HL-60/S4 (cell line): ENCODE data around the gene PLEKHJ1.

Source experiments
- in situ Hi-C: fragments of 300-500 bp; cut with MboI; formaldehyde crosslinking; loops from 2 replicates; pipeline ENCODE4 v1.14.3; 2022; ENCODE audit warnings: low sequenced_read_pairs

PLEKHJ1 gene

DNA sequence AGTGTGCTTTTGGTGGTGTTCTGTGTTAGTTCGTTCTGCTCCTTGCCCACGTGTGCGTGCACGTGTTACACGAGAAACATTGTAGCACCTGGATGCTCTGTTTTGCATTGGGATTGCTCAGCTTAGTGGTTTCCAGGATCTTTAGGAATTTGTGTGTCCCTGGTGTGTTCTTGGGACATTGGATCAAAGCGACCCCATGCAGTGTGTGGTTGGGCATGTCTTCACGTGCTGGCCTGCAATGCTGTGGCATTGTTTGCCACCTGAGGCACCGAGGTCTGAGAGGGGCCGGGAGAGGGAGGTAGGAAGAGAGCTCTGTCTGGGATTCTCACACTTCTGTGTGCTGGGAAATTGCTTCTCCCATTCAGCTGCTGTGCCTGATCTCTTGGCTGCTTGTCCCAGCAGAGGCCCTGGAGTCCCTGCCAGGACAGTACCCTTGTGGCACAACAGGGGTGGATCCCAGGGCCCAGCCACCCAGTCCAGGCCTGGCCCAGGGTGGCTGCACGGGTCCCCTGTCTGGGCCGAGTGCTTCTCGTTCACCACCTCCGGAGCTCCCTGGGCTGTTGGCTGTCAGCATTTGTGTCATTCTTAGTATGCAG lies 11.3 kb downstream of the PLEKHJ1 start:
- in situ Hi-C loops, result no loop called here

DNA sequence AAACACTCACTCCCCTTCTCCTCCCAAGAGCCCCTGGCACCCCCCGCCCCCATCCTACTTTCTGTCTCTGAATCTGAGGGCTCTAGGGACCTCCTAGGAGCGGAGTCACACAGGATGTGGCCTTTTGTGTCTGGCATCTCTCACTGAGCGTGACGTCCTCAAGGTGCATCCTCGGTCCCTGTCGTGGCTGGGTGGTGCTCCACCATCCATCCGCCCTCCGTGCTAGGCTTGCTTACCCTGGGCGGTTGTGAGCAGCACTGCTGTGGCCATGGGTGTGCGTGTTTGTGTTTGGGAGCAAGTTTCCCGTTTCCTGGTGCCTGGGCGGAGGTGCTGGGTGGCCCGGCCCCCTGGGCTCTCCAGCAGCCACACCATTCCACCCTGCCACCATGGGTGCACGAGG lies 12.2 kb downstream of the PLEKHJ1 start:
- in situ Hi-C loops, result no loop called here

DNA sequence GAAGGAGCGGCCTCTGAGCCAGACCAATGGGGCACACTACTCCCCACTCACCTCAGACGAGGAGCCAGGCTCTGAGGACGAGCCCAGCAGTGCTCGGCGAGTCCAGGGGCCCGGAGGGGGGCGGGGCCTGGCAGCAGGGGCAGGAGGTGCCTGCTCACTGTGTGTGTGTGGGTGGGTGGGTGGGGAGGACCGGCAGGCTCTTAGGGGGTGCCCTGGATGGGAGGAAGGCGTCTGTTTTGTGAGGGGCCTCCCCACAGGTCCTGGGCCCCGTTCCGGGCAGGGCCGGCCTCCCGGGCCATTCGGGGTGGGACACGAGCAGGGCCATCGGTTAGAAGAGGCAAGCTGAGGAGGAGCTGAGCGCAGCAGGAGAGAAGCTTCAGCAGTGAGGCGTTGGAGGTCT lies 12.7 kb downstream of the PLEKHJ1 start:
- in situ Hi-C loops, result no loop called here

DNA sequence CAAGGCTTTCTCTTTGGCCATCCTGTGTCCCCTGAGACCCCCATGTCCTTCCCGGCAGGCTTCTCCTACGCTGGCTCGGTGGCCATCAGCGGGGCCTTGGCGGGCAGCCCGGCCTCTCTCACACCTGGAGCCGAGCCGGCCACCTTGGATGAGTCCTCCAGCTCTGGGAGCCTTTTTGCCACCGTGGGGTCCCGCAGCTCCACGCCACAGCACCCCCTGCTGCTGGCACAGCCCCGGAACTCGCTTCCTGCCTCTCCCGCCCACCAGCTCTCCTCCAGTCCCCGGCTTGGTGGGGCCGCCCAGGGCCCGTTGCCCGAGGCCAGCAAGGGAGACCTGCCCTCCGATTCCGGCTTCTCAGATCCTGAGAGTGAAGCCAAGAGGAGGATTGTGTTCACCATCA lies 14.2 kb downstream of the PLEKHJ1 start:
- in situ Hi-C loops, result no loop called here

DNA sequence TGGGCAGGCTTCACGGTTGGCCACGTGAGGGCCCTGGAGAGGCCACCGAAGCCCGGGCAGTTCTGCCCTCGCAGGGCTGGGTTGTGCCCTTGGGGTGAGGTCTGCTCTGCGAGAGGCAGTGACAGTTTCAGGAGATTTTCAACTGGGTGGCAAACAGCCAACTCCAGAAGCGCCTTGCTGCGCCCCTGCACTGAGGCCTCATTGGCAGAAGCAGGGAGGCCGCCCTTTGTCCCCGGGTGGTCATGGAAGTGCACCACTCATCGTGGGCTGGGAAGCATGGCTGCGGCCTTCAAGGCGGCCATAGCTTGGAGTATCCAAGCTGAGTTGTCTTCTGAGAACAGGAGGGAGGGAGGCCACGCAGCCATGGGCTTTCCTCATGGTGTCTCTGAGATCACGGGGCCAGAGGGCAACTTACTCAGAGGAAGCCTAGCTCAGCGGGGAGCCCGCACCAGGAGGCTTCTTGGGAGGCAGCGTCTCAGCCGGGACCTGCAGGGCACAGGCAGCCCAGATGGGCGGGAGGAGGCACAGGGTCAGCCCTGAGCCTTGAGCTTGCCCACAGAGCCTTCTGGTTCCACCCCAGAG lies 14.8 kb downstream of the PLEKHJ1 start:
- in situ Hi-C loops, result no loop called here

DNA sequence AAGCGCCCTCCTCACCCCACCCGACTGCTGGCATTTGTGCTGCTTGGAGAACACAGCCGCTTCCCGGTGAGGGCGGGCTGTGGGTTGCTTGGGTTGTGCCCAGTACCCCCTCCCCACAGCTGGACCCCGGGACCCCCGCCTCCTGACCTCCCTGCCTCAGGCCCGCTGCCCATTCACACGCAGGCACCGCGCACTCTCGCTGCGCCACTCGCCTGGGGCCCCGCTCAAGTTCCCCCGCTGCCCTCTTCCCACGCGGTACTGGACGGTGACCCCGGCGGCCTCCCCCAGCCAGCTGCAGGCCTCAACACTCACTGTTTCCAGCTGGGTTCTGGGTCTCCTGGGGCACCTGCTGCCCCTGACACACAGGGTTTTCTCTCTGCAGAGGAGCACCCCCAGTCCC lies 16.4 kb downstream of the PLEKHJ1 start:
- in situ Hi-C loops, result no loop called here

DNA sequence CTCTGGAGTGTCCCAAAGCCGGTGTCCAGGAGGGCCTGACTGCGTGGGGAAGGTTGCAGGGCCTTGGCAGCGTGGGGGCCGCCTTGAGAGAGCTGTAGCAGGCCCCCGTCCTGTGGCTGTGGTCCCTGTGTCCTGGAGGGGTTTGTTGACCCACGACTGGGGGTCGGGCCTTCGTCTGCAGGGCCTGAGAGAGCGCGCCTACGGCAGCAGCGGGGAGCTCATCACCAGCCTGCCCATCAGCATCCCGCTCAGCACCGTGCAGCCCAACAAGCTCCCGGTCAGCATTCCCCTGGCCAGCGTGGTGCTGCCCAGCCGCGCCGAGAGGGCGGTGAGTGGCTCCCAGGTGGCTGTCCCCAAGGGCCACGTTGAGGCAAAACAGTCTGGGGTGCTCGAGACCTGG lies 18.5 kb downstream of the PLEKHJ1 start:
- in situ Hi-C loops, result no loop called here

DNA sequence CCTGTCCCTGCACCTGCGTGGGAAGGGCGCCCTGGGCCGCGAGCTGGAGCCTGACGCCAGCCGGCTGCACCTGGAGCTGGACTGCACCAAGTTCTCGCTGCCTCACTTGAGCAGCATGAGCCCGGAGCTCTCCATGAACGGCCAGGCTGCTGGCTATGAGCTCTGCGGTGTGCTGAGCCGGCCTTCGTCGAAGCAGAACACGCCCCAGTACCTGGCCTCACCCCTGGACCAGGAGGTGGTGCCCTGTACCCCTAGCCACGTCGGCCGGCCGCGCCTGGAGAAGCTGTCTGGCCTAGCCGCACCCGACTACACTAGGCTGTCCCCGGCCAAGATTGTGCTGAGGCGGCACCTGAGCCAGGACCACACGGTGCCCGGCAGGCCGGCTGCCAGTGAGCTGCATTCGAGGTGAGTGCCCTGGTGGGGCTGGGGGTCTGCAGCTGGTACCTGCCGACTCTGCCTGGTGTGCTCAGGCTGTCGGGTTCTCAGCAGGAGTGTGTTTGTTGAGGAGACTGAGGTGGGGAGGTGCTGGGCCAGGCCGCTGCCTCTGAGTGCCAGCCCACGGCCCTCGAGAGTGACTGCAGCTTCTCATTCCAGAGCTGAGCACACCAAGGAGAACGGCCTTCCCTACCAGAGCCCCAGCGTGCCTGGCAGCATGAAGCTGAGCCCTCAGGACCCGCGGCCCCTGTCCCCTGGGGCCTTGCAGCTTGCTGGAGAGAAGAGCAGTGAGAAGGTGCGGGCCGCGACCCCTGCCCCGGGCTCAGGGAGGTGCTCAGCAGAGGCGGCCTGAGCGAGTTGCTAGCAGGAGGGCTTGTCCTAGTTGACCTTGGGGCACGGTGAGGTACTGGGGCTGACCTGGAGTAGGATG lies 19.5 kb downstream of the PLEKHJ1 start:
- in situ Hi-C loops, result no loop called here

DNA sequence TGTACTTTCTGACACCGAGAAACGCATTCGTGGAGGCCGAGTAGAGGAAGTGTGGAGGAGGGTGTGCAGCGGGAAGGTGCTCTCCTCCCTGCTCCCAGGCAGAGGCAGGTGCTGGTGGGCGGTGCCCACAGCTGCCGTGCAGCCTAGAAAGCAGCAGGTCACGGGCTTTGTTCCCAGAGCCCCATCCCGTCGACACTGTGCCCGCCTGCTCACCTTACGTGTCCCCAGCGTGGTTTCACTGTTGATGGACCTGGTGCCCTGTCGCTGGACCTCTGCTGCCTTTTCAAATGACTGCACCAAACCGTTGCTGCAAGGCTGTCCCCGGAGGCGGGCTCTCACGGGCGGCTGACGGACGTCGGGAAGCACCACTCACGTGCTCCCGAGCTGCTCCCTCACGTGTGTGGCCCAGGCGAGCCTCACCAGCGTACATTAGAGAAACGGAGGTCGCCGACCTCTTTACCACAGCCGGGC lies 20.8 kb downstream of the PLEKHJ1 start:
- in situ Hi-C loops, result no loop called here

DNA sequence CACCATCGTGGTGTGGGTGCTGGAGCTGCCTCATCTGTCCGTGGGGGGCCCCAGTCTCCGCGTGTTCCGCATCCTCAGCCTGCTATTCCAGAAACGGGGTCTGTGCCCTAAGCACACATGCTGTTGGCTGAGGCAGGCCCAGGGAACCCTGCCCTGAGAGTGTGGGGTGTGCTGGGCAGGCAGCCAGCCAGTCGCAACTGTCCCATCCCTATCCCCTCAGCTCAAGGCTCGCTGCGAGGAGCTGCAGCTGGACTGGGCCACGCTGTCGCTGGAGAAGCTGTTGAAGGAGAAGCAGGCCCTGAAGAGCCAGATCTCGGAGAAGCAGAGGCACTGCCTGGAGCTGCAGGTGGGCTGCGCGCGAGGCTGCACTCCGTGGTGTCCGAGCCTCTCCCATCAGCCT lies 21.9 kb downstream of the PLEKHJ1 start:
- in situ Hi-C loops, result no loop called here

DNA sequence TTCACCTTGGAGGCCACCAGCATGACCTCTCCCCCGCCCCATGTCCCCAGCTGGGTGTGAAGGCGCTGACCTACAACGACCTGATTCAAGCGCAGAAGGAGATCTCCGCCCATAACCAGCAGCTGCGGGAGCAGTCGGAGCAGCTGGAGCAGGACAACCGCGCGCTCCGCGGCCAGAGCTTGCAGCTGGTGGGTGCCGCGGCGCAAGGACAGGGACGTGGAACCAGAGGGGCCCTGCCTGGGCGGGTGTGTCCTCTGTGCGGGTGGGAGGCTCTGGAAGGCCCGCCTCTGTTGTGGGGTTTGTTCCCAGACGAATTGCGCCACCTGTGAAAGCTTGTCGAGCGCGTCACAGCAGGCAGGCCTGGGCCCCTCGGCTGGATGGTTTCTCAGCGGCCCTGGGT lies 22.3 kb downstream of the PLEKHJ1 start:
- in situ Hi-C loops, result no loop called here

DNA sequence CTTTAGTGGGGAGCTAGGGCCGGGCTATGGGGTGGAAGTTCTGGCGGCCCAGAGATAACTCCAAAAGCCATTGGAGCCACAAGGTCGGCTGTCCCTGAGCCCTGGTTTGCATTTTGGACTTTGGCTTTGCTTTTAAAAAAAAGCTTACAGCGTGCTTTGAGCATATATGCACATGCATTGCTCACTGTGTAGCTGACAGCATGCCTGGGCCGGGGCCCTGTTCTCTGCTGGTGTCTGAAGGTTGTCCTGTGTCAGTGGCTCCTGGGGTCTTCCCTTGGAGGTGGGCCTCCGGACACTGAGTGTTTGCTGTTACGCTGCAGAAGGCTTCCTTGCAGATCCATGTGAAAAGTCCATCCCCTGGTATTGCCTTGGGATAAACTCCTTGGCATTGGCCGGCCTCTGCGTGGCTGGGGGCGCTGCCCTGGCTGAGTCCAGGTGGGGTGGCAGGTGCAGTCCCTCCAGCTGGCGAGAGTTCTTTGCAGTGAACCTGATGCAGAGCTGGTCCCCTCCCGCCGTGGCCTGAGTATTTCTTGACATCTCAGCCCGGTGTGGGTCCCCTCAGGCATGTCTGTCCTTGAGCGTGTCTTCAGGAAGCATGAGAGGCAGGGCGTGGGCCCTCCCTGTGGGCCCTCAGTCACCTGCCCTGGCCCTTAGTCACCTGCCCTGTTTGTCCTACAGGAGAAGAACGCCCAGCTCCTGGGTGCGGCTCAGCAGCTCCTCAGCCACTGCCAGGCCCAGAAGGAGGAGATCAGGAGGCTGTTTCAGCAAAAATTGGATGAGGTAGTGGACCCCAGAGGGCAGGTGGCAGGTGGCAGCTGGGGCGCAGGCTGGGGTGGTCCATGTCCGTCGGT lies 23.0 kb downstream of the PLEKHJ1 start:
- in situ Hi-C loops, result no loop called here

DNA sequence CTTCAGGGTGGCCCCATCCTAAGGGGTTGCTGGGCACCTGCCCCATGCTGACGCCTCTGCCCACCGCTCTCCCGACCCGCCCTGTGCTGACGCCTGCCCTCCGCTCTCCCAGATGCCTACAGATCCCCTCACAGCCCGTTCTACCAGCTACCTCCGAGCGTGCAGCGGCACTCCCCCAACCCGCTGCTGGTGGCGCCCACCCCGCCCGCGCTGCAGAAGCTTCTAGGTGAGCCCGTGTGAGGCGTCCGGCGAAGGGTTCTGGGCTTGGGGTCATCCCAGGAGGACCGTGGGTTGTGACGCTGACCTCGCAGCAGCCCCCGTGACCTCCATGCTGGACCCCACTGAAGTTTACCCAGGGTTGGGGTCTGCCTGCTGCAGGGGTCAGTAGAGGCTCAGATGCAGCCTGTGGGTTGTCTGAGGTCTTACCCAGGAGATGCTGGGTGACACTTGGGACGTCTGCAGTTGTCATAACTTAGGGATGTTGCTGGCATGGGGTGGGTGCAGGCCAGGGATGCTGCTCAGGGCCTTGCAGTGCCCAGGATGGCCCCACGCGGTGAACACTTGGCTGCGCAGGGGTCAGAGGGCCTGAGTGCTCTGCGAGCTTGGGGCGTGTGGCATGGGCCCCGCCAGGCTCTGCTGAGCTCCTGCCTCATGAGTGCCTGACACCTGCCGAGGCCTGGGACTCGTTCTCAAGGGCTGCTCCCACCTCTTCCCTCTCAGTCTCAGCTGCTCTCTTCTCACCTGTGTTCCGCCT lies 25.0 kb downstream of the PLEKHJ1 start:
- in situ Hi-C loops, result no loop called here

DNA sequence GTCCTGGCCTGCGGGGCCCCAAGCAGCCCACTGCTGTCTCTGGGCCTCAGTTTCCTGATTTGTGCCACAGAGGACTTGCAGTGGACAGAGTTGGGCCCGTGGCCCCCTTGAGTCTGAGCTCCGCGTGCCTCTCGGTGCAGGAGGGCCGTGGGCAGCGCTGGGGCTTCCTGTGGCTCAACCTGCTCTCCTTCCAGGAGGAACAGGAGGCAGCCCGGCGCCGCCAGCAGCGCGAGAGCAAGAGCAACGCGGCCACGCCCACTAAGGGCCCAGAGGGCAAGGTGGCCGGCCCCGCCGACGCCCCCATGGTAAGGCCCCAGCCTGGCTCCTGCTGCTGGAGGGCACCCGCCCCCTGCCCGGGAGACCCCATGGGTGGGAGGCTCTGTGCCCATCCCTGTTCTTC lies 25.9 kb downstream of the PLEKHJ1 start:
- in situ Hi-C loops, result no loop called here

DNA sequence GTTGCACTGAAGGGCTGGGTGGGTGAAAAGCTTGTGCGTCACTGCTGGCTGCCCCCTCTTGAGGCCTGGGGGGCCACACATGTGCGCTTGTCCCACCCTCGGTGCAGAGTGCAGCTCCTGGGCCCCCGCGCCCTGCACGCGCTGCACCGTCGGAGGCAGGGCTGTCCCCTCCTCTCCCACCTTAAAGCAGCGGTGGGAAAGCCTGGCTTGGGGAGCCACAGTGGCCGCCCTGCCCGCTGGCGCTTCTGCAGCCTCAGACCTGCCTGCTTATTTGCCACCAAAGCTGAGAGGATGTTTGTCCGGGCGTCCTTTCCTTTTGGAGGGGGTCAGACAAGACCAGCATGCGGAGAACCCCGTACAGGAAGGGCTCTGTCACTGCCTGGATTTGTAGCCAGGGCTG lies 26.7 kb downstream of the PLEKHJ1 start:
- in situ Hi-C loops, result no loop called here

DNA sequence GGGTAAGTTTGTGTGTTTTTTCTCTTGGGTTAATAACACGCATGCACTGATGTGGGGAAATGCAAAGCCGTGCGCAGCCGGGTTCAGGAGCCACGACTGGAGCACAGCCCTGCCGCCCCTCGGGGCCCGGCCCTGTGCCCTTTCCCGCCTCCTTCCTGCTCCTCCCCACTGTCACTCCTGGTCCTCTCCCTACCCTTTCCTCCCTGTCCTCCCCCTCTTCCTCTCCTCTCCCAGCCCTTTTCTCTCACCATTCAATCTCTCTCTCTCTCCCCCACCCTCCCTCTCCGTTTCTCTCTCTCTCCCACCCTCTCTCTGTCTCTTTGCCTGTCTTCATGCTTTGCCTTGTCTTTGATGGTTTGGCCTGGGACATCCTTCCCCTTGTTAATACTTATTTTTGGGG lies 27.2 kb downstream of the PLEKHJ1 start:
- in situ Hi-C loops, result no loop called here

DNA sequence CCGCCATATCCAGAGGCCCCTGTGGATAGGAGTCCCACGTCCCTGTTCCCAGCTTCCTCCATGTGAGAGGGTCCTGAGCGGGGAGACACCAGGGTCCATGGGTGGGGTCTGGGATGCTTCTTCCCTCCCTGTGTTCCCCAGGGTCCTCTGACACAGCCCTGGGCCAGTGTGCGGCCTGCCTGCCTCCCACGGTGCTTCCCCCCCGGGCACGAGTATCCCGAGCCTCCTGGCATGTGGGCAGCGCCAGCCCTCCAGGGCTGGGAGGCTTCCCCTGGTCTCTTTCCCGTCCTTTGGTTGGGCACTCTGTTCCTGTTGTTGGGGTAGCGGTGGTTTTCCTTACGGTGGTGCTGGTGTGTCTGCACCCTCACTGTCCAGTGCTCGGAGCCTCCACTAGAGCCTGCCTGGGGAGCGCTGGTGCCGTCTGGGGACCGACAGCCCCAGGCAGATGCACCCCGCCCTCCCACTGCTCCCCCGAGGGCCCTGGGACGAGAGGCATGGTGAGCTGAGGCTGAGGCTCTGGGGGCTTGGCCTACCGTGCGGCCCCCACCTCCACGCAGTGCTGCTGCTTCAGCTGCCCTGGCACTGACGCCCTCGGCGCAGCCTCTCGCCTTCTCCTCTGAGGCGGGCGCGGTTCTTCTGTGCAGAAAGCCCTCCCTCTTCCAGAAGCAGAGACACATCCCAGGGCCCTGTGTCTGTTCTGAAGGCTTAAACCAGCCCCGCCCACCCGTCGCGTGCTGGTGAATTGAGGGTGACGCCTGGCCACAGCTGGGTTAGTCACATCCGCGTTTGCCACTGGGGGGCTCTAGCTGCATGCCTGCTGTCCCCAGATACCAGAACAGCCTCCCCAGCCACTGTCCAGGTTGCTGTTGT lies 27.9 kb downstream of the PLEKHJ1 start:
- in situ Hi-C loops, result no loop called here

DNA sequence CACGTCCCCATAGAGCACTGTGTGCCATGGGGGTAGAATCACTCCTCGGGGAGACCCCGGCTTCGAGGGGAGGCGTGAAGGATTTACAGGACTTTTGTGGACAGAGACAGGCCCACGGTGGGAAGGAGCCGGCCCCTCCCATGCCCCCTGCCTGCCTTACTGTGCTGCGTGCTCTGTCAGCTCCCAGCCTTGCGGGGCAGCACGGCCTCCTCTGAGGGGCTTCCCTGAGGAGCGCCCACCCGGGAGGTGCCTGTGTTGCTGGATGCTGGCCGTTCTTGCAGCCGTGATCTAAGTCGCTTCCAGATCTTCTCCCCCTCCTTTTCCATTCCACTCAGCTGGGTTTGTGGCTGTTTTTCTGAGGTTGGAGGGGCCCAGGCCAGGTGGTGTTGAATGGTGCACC lies 29.1 kb downstream of the PLEKHJ1 start:
- in situ Hi-C loops, result no loop called here

DNA sequence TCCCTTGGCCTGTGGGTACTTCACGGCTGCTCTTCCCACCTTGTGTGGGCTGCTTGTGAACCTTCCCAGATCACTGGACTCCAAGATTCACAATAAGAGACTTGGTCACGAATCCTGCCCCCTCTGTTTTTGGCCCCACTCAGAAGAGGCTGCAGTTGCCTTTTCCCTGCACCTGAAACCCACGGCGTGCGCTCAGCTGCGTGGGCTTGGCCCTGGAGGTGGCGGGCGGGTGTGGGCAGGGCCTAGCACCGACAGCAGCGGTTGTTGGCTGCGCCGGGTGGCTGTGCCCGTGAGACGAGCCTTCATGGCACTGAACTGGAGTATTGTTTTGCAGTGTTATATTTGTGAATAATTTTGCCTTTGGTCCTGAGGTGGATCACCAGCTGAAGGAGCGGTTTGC lies 33.8 kb downstream of the PLEKHJ1 start:
- in situ Hi-C loops, result no loop called here
